ENCODE data around the gene AP3S2.

The AP3S2 gene

GRCh38 chr15:89818287-89818686, 75.5 kb downstream of the AP3S2 start:
- TF ChIP-seq CTCF (IDR thresholded peaks at IDR 0.05; ENCODE audit: insufficient read depth, low read depth, low read length, missing control alignments), result no peak
- no peak overlapping the region for H3K4me3 ChIP-seq (ENCODE audit: low read length)
- no peak for DNase-seq (ENCODE audit: low read depth)

GRCh38 chr15:89817701-89818280, 76.0 kb downstream of the AP3S2 start:
- no peak for DNase-seq (ENCODE audit: low read depth)
- no peak for TF ChIP-seq CTCF (IDR thresholded peaks at IDR 0.05; ENCODE audit: insufficient read depth, low read depth, low read length, missing control alignments)
- H3K4me3 ChIP-seq (ENCODE audit: low read length), result no peak overlapping the region

- TF ChIP-seq CTCF (IDR thresholded peaks at IDR 0.05; ENCODE audit: insufficient read depth, low read depth, low read length, missing control alignments), result no peak
These were observed 78.0 kb downstream of the AP3S2 start for GRCh38 chr15:89815769-89816168.

GRCh38 chr15:89814112-89814742, 79.6 kb downstream of the AP3S2 start:
- no peak overlapping the region for H3K4me3 ChIP-seq (ENCODE audit: low read length)
- TF ChIP-seq CTCF (IDR thresholded peaks at IDR 0.05; ENCODE audit: insufficient read depth, low read depth, low read length, missing control alignments), result no peak
- DNase-seq (ENCODE audit: low read depth), result no peak

More at GRCh38 chr15:89815769-89816168, 78.0 kb downstream of the AP3S2 start:
- H3K4me3 ChIP-seq (ENCODE audit: low read length), result no peak overlapping the region
- no peak for DNase-seq (ENCODE audit: low read depth)

GRCh38 chr15:89813381-89814111, 80.2 kb downstream of the AP3S2 start:
- H3K4me3 ChIP-seq (ENCODE audit: low read length), result no peak overlapping the region
- TF ChIP-seq CTCF (IDR thresholded peaks at IDR 0.05; ENCODE audit: insufficient read depth, low read depth, low read length, missing control alignments), result no peak
- DNase-seq (ENCODE audit: low read depth), result no peak

- DNase-seq (ENCODE audit: low read depth), result no peak
These were observed 80.9 kb downstream of the AP3S2 start for GRCh38 chr15:89812847-89813320.

More at GRCh38 chr15:89812847-89813320, 80.9 kb downstream of the AP3S2 start:
- H3K4me3 ChIP-seq (ENCODE audit: low read length), result no peak overlapping the region
- TF ChIP-seq CTCF (IDR thresholded peaks at IDR 0.05; ENCODE audit: insufficient read depth, low read depth, low read length, missing control alignments), result no peak

Data from epithelial cell of esophagus (primary cell).